Fibroblast of skin of scalp (primary cell): ENCODE measurements around the gene ABHD15.

Source experiments
- DNase-seq: peaks from one replicate; pipeline ENCODE4 v3.0.0-alpha.2; 2013

The ABHD15 gene

GRCh38 chr17:29582254-29582765 lies 15.5 kb upstream of the ABHD15 start:
- DNase-seq = no peak

- no peak for DNase-seq
These were observed 14.9 kb upstream of the ABHD15 start for GRCh38 chr17:29581583-29582253.

GRCh38 chr17:29579866-29580771 lies 13.3 kb upstream of the ABHD15 start:
- DNase-seq = peak; percentile 81

- DNase-seq = no peak
These were observed 12.0 kb upstream of the ABHD15 start for GRCh38 chr17:29578626-29579485.

- peak; percentile 54 for DNase-seq
These were observed 10.8 kb upstream of the ABHD15 start for GRCh38 chr17:29577385-29578211.

- no peak for DNase-seq
These were observed 10.1 kb upstream of the ABHD15 start for GRCh38 chr17:29577001-29577370.

- no peak for DNase-seq
These were observed 9.6 kb upstream of the ABHD15 start for GRCh38 chr17:29576214-29577000.

GRCh38 chr17:29575511-29576213 lies 8.8 kb upstream of the ABHD15 start:
- DNase-seq = no peak

GRCh38 chr17:29574732-29575510 lies 8.1 kb upstream of the ABHD15 start:
- no peak for DNase-seq

GRCh38 chr17:29573871-29574731 lies 7.3 kb upstream of the ABHD15 start:
- DNase-seq = no peak

- no peak for DNase-seq
These were observed 6.7 kb upstream of the ABHD15 start for GRCh38 chr17:29573558-29573869.

GRCh38 chr17:29572691-29573557 lies 6.1 kb upstream of the ABHD15 start:
- peak; percentile 65 for DNase-seq

GRCh38 chr17:29571883-29572681 lies 5.2 kb upstream of the ABHD15 start:
- no peak for DNase-seq

GRCh38 chr17:29571486-29571882 lies 4.6 kb upstream of the ABHD15 start:
- DNase-seq = no peak

GRCh38 chr17:29570521-29570920 lies 3.7 kb upstream of the ABHD15 start:
- no peak for DNase-seq

GRCh38 chr17:29569245-29569950 lies 2.6 kb upstream of the ABHD15 start:
- no peak for DNase-seq
